OCI-LY1 (cell line): Measurements from ENCODE around the gene TRAPPC10.

Experiments
- H2AFZ ChIP-seq: fragments of 200-600 bp; sonication (generic), shearing (Covaris generic); 2 replicates; pipeline ENCODE4 v1.6.0; 2014; ENCODE audit warnings: antibody characterized with exemption, mild to moderate bottlenecking, low read length
- H3F3A ChIP-seq: fragments of 200-600 bp; sonication (generic), shearing (Covaris generic); 2 replicates; pipeline ENCODE4 v1.6.0; 2014; ENCODE audit warnings: mild to moderate bottlenecking, antibody characterized with exemption, low read length, moderate library complexity; ENCODE audit not compliant: insufficient read depth
- H3K27ac ChIP-seq: fragments of 200-600 bp; sonication (generic); 2 replicates; pipeline ENCODE4 v1.5.1; 2014; ENCODE audit warnings: low read length, mixed run types, mild to moderate bottlenecking, low read depth; ENCODE audit not compliant: poor library complexity, severe bottlenecking
- H3K27me3 ChIP-seq: fragments of 200-600 bp; sonication (generic); 2 replicates; pipeline ENCODE4 v1.6.0; 2014; ENCODE audit warnings: antibody characterized with exemption, mild to moderate bottlenecking, low read length, moderate library complexity; ENCODE audit not compliant: insufficient read depth
- H3K36me3 ChIP-seq: fragments of 200-600 bp; sonication (generic); 2 replicates; pipeline ENCODE4 v1.6.1; 2014; ENCODE audit warnings: mild to moderate bottlenecking, antibody characterized with exemption, low read length, moderate library complexity, mixed read lengths; ENCODE audit not compliant: insufficient read depth
- H3K4me1 ChIP-seq: fragments of 200-600 bp; sonication (generic); 2 replicates; pipeline ENCODE4 v1.5.1; 2014; ENCODE audit warnings: mild to moderate bottlenecking, low read length, moderate library complexity; ENCODE audit not compliant: insufficient read depth, severe bottlenecking
- H3K4me2 ChIP-seq: fragments of 200-600 bp; sonication (generic), shearing (Covaris generic); 2 replicates; pipeline ENCODE4 v1.6.1; 2014; ENCODE audit warnings: low read length
- H3K4me3 ChIP-seq: fragments of 200-600 bp; sonication (generic); 2 replicates; pipeline ENCODE4 v1.5.1; 2014; ENCODE audit warnings: low read length, low read depth, mild to moderate bottlenecking, mixed read lengths; ENCODE audit not compliant: poor library complexity, severe bottlenecking
- H3K79me2 ChIP-seq: fragments of 200-600 bp; shearing (Covaris generic); 2 replicates; pipeline ENCODE4 v1.6.1; 2016; ENCODE audit warnings: mixed run types, low read length, mixed read lengths; ENCODE audit not compliant: insufficient read depth
- H3K9ac ChIP-seq: fragments of 200-600 bp; sonication (generic), shearing (Covaris generic); 2 replicates; pipeline ENCODE4 v1.6.1; 2014; ENCODE audit warnings: mild to moderate bottlenecking, low read length, mixed read lengths
- H3K9me2 ChIP-seq: fragments of 200-600 bp; sonication (generic), shearing (Covaris generic); 2 replicates; pipeline ENCODE4 v1.6.1; 2014; ENCODE audit warnings: low read depth, mild to moderate bottlenecking, low read length, mixed read lengths
- H3K9me3 ChIP-seq: fragments of 200-600 bp; shearing (Covaris generic); 2 replicates; pipeline ENCODE4 v1.6.1; 2014; ENCODE audit warnings: low read length, mixed read lengths
- H4K20me1 ChIP-seq: fragments of 200-600 bp; sonication (generic), shearing (Covaris generic); 2 replicates; pipeline ENCODE4 v1.6.0; 2016; ENCODE audit warnings: mild to moderate bottlenecking, low read length; ENCODE audit not compliant: insufficient read depth
- EZH2 ChIP-seq: fragments of 200-600 bp; sonication (generic), shearing (Covaris generic); IDR thresholded peaks from 2 replicates; pipeline ENCODE4 v1.8.0; 2017; ENCODE audit warnings: borderline replicate concordance, mixed run types, mild to moderate bottlenecking, antibody characterized with exemption, low read length, moderate library complexity, mixed read lengths
- TF ChIP-seq, protein P1 (sequence below): fragments of 200-600 bp; sonication (generic), shearing (Covaris generic); IDR thresholded peaks from 2 replicates; pipeline ENCODE4 v1.5.1; 2017; ENCODE audit warnings: mild to moderate bottlenecking, antibody characterized with exemption, low read length, moderate library complexity, mixed read lengths

The TRAPPC10 gene

DNA sequence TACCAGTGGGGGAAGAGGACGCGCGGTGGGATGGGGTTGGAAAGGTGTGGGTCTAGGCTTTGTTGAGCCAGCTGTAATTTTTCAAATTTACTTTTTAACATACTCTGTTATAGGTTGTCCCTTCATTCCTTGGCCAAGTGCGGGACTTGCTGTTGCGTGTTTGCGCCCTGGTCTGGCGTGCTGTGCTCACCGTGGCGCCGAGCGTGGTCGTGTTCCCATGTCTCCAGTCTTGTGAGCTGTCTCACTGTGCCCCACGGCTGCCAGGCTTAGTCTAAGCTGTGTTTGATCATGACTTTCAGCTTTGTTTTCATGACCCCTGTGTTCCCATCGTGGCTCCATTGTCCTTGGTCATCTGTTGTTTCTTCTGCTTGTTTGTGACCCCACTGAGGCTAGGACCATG is 26.0 kb downstream of the TRAPPC10 start:
- H4K20me1 ChIP-seq = no peaks in the 10 kb centered on the region
- H3K9ac ChIP-seq = no peak overlapping the region
- H3F3A ChIP-seq = no peaks in the 10 kb centered on the region
- H3K4me2 ChIP-seq = no peak overlapping the region
- H3K9me2 ChIP-seq = no peaks in the 10 kb centered on the region
- H3K9me3 ChIP-seq = no peaks in the 10 kb centered on the region
- H3K4me1 ChIP-seq = no peaks in the 10 kb centered on the region
- TF ChIP-seq, protein P1, sequence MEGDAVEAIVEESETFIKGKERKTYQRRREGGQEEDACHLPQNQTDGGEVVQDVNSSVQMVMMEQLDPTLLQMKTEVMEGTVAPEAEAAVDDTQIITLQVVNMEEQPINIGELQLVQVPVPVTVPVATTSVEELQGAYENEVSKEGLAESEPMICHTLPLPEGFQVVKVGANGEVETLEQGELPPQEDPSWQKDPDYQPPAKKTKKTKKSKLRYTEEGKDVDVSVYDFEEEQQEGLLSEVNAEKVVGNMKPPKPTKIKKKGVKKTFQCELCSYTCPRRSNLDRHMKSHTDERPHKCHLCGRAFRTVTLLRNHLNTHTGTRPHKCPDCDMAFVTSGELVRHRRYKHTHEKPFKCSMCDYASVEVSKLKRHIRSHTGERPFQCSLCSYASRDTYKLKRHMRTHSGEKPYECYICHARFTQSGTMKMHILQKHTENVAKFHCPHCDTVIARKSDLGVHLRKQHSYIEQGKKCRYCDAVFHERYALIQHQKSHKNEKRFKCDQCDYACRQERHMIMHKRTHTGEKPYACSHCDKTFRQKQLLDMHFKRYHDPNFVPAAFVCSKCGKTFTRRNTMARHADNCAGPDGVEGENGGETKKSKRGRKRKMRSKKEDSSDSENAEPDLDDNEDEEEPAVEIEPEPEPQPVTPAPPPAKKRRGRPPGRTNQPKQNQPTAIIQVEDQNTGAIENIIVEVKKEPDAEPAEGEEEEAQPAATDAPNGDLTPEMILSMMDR = no peak
- TF ChIP-seq EZH2 = no peak
- peaks cover 6% of the 10 kb centered on the region; the same call in 1 of the 2 replicates for H3K79me2 ChIP-seq
- peaks cover 60% of the 10 kb centered on the region for H3K36me3 ChIP-seq
- no peak overlapping the region for H2AFZ ChIP-seq
- H3K27me3 ChIP-seq = no peaks in the 10 kb centered on the region
- H3K27ac ChIP-seq = no peak overlapping the region
- no peak overlapping the region for H3K4me3 ChIP-seq

DNA sequence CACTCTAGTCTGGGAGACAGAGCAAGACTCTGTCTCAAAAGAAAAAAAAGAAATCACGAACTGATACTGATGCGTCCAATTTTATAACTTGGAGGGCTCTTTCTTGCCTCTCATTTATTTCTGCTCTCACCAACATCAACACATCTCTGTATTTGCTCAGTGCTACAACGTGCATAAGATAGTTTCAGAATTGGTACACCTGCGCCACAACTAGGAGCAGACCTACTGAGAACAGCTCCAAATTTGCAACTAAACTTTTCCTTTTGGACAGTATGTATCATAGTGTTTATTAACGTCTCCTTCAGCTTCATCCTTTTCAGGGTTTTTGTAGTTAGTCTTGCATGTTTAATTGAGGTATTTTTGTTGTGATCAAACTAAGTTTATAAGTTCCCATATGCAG is 27.7 kb downstream of the TRAPPC10 start:
- no peaks in the 10 kb centered on the region for H3F3A ChIP-seq
- H3K4me1 ChIP-seq = no peaks in the 10 kb centered on the region
- H2AFZ ChIP-seq = no peak overlapping the region
- H3K9ac ChIP-seq = no peak overlapping the region
- TF ChIP-seq EZH2 = no peak
- TF ChIP-seq, protein P1 = no peak
- no peaks in the 10 kb centered on the region for H3K9me2 ChIP-seq
- peaks cover 6% of the 10 kb centered on the region; the same call in 1 of the 2 replicates for H3K79me2 ChIP-seq
- H3K27me3 ChIP-seq = no peaks in the 10 kb centered on the region
- H3K4me2 ChIP-seq = no peak overlapping the region
- no peaks in the 10 kb centered on the region for H4K20me1 ChIP-seq
- H3K9me3 ChIP-seq = no peaks in the 10 kb centered on the region
- H3K27ac ChIP-seq = no peak overlapping the region
- H3K4me3 ChIP-seq = no peak overlapping the region
- H3K36me3 ChIP-seq = peaks cover 53% of the 10 kb centered on the region

DNA sequence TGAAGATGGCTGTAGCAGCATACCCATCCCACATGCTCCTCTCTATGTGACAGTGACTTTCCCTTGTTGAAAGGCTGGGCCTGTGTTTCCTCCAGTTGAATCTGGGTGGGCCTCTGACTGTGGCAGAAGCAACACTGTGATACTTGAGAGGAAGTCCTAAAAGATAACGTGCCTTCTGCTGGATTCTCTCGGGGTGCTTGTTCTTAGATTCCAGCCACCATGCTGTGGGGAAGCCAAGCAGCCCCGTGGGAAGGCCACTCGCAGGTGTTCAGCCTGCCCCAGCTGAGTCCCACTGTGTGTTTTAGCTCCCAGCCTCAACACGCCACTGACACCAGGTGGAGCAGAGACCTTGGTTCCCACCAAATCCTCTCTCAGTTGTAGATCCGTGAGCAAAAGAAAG is 31.5 kb downstream of the TRAPPC10 start:
- no peak overlapping the region for H3K4me3 ChIP-seq
- no peaks in the 10 kb centered on the region for H3K4me1 ChIP-seq
- H3K4me2 ChIP-seq = no peak overlapping the region
- peaks cover 30% of the 10 kb centered on the region for H3K36me3 ChIP-seq
- H3K27me3 ChIP-seq = no peaks in the 10 kb centered on the region
- H4K20me1 ChIP-seq = no peaks in the 10 kb centered on the region
- H3K9me3 ChIP-seq = no peaks in the 10 kb centered on the region
- no peak overlapping the region for H3K27ac ChIP-seq
- H3F3A ChIP-seq = no peaks in the 10 kb centered on the region
- peaks cover 6% of the 10 kb centered on the region; the same call in 1 of the 2 replicates for H3K79me2 ChIP-seq
- H3K9me2 ChIP-seq = no peaks in the 10 kb centered on the region
- TF ChIP-seq, protein P1 = no peak
- TF ChIP-seq EZH2 = no peak
- no peak overlapping the region for H2AFZ ChIP-seq
- no peak overlapping the region for H3K9ac ChIP-seq
